ENCODE measurements around the gene KDM4B.

Gene KDM4B

GRCh38 chr19:5012688-5013457, 44.0 kb downstream of the KDM4B start:
- DNase-seq (ENCODE audit: low read depth in 2 of 2) = no peak

GRCh38 chr19:5013761-5014160, 44.8 kb downstream of the KDM4B start:
- no peak for DNase-seq (ENCODE audit: low read depth in 2 of 2)

- no peak for DNase-seq (ENCODE audit: low read depth in 2 of 2)
These were observed 46.0 kb downstream of the KDM4B start for GRCh38 chr19:5014941-5015340.

- no peak for DNase-seq (ENCODE audit: low read depth in 2 of 2)
These were observed 47.4 kb downstream of the KDM4B start for GRCh38 chr19:5016268-5016667.

- no peak for DNase-seq (ENCODE audit: low read depth in 2 of 2)
These were observed 47.9 kb downstream of the KDM4B start for GRCh38 chr19:5016781-5017180.

- DNase-seq (ENCODE audit: low read depth in 2 of 2) = no peak
These were observed 48.3 kb downstream of the KDM4B start for GRCh38 chr19:5017235-5017634.

- DNase-seq (ENCODE audit: low read depth in 2 of 2) = no peak
These were observed 49.5 kb downstream of the KDM4B start for GRCh38 chr19:5018224-5019015.

- DNase-seq (ENCODE audit: low read depth in 2 of 2) = no peak
These were observed 51.5 kb downstream of the KDM4B start for GRCh38 chr19:5020368-5020767.

GRCh38 chr19:5021046-5021445, 52.1 kb downstream of the KDM4B start:
- no peak for DNase-seq (ENCODE audit: low read depth in 2 of 2)

- DNase-seq (ENCODE audit: low read depth in 2 of 2) = no peak
These were observed 53.4 kb downstream of the KDM4B start for GRCh38 chr19:5022066-5022860.

GRCh38 chr19:5023128-5023571, 54.2 kb downstream of the KDM4B start:
- DNase-seq (ENCODE audit: low read depth in 2 of 2) = no peak

- DNase-seq (ENCODE audit: low read depth in 2 of 2) = no peak
These were observed 55.4 kb downstream of the KDM4B start for GRCh38 chr19:5024282-5024681.

GRCh38 chr19:5025027-5025426, 56.1 kb downstream of the KDM4B start:
- DNase-seq (ENCODE audit: low read depth in 2 of 2) = no peak

- DNase-seq (ENCODE audit: low read depth in 2 of 2) = no peak
These were observed 57.9 kb downstream of the KDM4B start for GRCh38 chr19:5026706-5027273.

GRCh38 chr19:5028229-5028886, 59.4 kb downstream of the KDM4B start:
- DNase-seq (ENCODE audit: low read depth in 2 of 2) = no peak

GRCh38 chr19:5029596-5029995, 60.7 kb downstream of the KDM4B start:
- DNase-seq (ENCODE audit: low read depth in 2 of 2) = peak; percentile 56 to 60

- DNase-seq (ENCODE audit: low read depth in 2 of 2) = no peak
These were observed 61.4 kb downstream of the KDM4B start for GRCh38 chr19:5030136-5030820.

- no peak for DNase-seq (ENCODE audit: low read depth in 2 of 2)
These were observed 61.9 kb downstream of the KDM4B start for GRCh38 chr19:5030822-5031221.

GRCh38 chr19:5031231-5032100, 62.6 kb downstream of the KDM4B start:
- peak; percentile 72 to 82 for DNase-seq (ENCODE audit: low read depth in 2 of 2)

Data from stimulated activated CD4-positive, alpha-beta T cell treated with anti-CD3 and anti-CD28 coated beads, Interleukin-4, amount 100 ng/mL, for 48 hours (primary cell).